ENCODE results near the gene ANAPC16. TPM values are rescaled to one million over a fixed set of nuclear protein-coding genes. Genes with fewer than 3 reads are reported as not detected.

Gene ANAPC16
- total RNA-seq, 1 experiment from 2014 or later: 71.1 TPM

- Histone ChIP-seq H3K4me1 (ENCODE audit: control insufficient read depth in 1 of 2, insufficient read depth in 2 of 2, low read length in 2 of 2) (no peaks in the 10 kb centered on the region), H3K4me2 (ENCODE audit: low read length) (no peak overlapping the region), H3K27me3 (ENCODE audit: insufficient read depth, low read length) (no peaks in the 10 kb centered on the region), H3K79me2 (ENCODE audit: insufficient read depth, low read length) (peaks cover 22% of the 10 kb centered on the region), H3K27ac (ENCODE audit: low read depth, low read length) (no peak overlapping the region), H2AFZ (ENCODE audit: low read depth, low read length, poor library complexity, severe bottlenecking) (no peak overlapping the region), H3K9me2 (ENCODE audit: insufficient read depth) (no peaks in the 10 kb centered on the region), H3K9me3 (ENCODE audit: control insufficient read depth in 1 of 2, insufficient read depth in 1 of 2, low read depth in 1 of 2, low read length in 2 of 2) (no peaks in the 10 kb centered on the region), H3K36me3 (ENCODE audit: control insufficient read depth in 1 of 2, insufficient read depth in 2 of 2, low read length in 2 of 2) (peaks cover 4 to 24% of the 10 kb centered on the region in 2 experiments; a peak in 3 of 4 replicates), H4K20me1 (ENCODE audit: insufficient read depth) (no peaks in the 10 kb centered on the region), H3K9ac (ENCODE audit: low read length) (no peak overlapping the region), H3K4me3 (replicated peaks in 1 of 2; ENCODE audit: low read depth in 1 of 2, low read length in 2 of 2) (no peak overlapping the region)
- CTCF ChIA-PET: interaction anchor here (0.6 to 0.8 kb wide), 2 partner anchors 64 to 108 kb away, joined by 3 to 5 read pairs; no protein-coding TSS in a partner anchor
- TF ChIP-seq CTCF (IDR thresholded peaks at IDR 0.05 in 2 of 3, conservative IDR thresholded peaks at IDR 0.05 in 1 of 3; ENCODE audit: borderline replicate concordance in 1 of 3, insufficient read depth in 1 of 3, low read depth in 2 of 3, low read length in 2 of 3) (no peak), EGR1 (IDR thresholded peaks at IDR 0.05; ENCODE audit: low read depth) (no peak), ZFX (IDR thresholded peaks at IDR 0.05) (no peak)
- no TSS peak for BruUV-seq (replicated peaks)
- no peak for DNase-seq (ENCODE audit: low read depth, low spot score)
- no peak for ATAC-seq
- RAD21 ChIA-PET (ENCODE audit: low non-redundant PET in 1 of 2, low total read pairs in 2 of 2, uncharacterized antibody in 2 of 2, unreplicated experiment in 2 of 2): no interaction called here
- POLR2A ChIA-PET: interaction anchor here (1.0 to 1.5 kb wide), 3 partner anchors 9 to 44 kb away, joined by 4 to 6 read pairs (median 5); partner anchors contain the start of gene DDIT4
- intact Hi-C loops (cut with micrococcal nuclease): loop anchor here (5.0 kb wide), 1 partner anchor 182 kb away; no protein-coding TSS in a partner anchor
These were observed 13.7 kb downstream of the ANAPC16 start for GRCh38 chr10:72229261-72230251.

- ATAC-seq (no peak), DNase-seq (ENCODE audit: low read depth, low spot score) (no peak)
- ChIA-PET RAD21 (ENCODE audit: low non-redundant PET in 1 of 2, low total read pairs in 2 of 2, uncharacterized antibody in 2 of 2, unreplicated experiment in 2 of 2) (no interaction called here), CTCF (interaction anchor here (1.0 kb wide), 1 partner anchor 15 kb away, joined by 3 read pairs; no protein-coding TSS in a partner anchor), POLR2A (interaction anchor here (2.0 kb wide), 1 partner anchor 40 kb away, joined by 5 read pairs; the partner anchor contains the start of gene DDIT4)
- TF ChIP-seq REST (IDR thresholded peaks at IDR 0.05; ENCODE audit: low read depth) (no peak), CTCF (IDR thresholded peaks at IDR 0.05 in 2 of 3, conservative IDR thresholded peaks at IDR 0.05 in 1 of 3; ENCODE audit: borderline replicate concordance in 1 of 3, insufficient read depth in 1 of 3, low read depth in 2 of 3, low read length in 2 of 3) (no peak), MAX (IDR thresholded peaks at IDR 0.05) (no peak), CEBPB (IDR thresholded peaks at IDR 0.05; ENCODE audit: low read depth) (no peak), EGR1 (IDR thresholded peaks at IDR 0.05; ENCODE audit: low read depth) (no peak), SP1 (IDR thresholded peaks at IDR 0.05; ENCODE audit: low read depth) (no peak), ELF1 (IDR thresholded peaks at IDR 0.05; ENCODE audit: borderline replicate concordance, low read depth) (no peak)
- H3K27ac ChIP-seq (ENCODE audit: low read depth, low read length): no peak overlapping the region
- no TSS peak for BruUV-seq (replicated peaks)
- H3K4me2 ChIP-seq (ENCODE audit: low read length): no peak overlapping the region
- no peak overlapping the region for H2AFZ ChIP-seq (ENCODE audit: low read depth, low read length, poor library complexity, severe bottlenecking)
- H3K9me2 ChIP-seq (ENCODE audit: insufficient read depth): no peaks in the 10 kb centered on the region
- peaks cover 10% of the 10 kb centered on the region; the same call in 1 of the 2 replicates for H3K79me2 ChIP-seq (ENCODE audit: insufficient read depth, low read length)
- H4K20me1 ChIP-seq (ENCODE audit: insufficient read depth): no peaks in the 10 kb centered on the region
- H3K36me3 ChIP-seq (ENCODE audit: control insufficient read depth in 1 of 2, insufficient read depth in 2 of 2, low read length in 2 of 2): peaks cover 4 to 26% of the 10 kb centered on the region in 2 experiments; a peak in 3 of 4 replicates
- H3K4me3 ChIP-seq (replicated peaks in 1 of 2; ENCODE audit: low read depth in 1 of 2, low read length in 2 of 2): no peak overlapping the region
- no peaks in the 10 kb centered on the region for H3K4me1 ChIP-seq (ENCODE audit: control insufficient read depth in 1 of 2, insufficient read depth in 2 of 2, low read length in 2 of 2)
- intact Hi-C loops (cut with micrococcal nuclease): no loop called here
- no peak overlapping the region for H3K9ac ChIP-seq (ENCODE audit: low read length)
- no peaks in the 10 kb centered on the region for H3K27me3 ChIP-seq (ENCODE audit: insufficient read depth, low read length)
- no peaks in the 10 kb centered on the region for H3K9me3 ChIP-seq (ENCODE audit: control insufficient read depth in 1 of 2, insufficient read depth in 1 of 2, low read depth in 1 of 2, low read length in 2 of 2)
These were observed 17.8 kb downstream of the ANAPC16 start for GRCh38 chr10:72233621-72234020.
